NCI-H524 treated with DMSO at 0.1 percent for 48 hours (cell line): ENCODE results near the gene RAF1.
"Not testable (repeated sequence)": the region's sequence is repeated elsewhere in the genome, so short reads cannot be mapped to it uniquely, and the experiment has no call there.

ENCODE experiments used
- DNase-seq: peaks from one replicate; lab custom pipeline; 2025; lab: John Stamatoyannopoulos, UW

Gene RAF1

DNA sequence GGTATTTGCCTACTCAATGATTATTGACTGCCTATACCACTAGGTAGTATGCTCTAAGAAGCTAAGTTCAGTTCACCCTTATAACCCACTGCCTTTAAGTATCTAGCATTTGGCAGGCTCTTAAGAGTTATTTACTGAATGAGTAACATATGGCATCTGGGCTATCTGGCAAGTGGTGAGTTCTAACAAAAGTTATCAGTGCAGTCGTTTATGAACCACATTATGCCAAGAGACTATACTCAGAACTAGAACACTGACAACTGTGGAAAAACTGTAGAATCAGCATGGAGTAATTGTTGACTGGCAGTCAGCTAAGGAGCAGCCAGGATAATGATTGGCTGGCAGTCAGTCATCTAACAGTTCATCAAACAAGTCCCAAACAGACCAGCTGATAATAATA lies 25.8 kb downstream of the RAF1 start:
- DNase-seq, result peak; percentile 91

- DNase-seq, result no peak
Measured at GRCh38 chr3:12633108-12633507, 30.8 kb downstream of the RAF1 start.

- DNase-seq, result no peak
Measured at GRCh38 chr3:12632523-12632922, 31.4 kb downstream of the RAF1 start.

GRCh38 chr3:12630843-12631242 lies 33.1 kb downstream of the RAF1 start:
- not testable (repeated sequence) for DNase-seq

GRCh38 chr3:12630292-12630691 lies 33.6 kb downstream of the RAF1 start:
- no peak for DNase-seq

DNA sequence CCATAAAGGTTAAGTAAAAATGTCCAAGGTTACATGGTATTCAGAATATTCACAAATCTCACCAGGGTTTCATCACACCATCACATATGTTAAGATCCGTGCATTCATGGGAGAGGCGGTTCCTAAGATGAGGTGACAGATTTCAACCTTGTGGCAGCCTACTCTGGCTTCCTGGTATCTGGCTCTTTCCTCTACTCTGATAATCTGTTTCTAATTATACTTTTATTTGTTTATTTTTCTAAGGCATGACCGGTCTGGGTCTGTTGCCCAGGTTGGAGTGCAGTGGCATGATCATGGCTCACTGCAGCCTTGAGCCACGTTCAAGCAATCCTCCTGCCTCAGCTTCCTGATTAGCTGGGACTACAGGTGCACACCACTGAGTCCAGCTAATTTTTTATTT lies 34.4 kb downstream of the RAF1 start:
- no peak for DNase-seq

DNA sequence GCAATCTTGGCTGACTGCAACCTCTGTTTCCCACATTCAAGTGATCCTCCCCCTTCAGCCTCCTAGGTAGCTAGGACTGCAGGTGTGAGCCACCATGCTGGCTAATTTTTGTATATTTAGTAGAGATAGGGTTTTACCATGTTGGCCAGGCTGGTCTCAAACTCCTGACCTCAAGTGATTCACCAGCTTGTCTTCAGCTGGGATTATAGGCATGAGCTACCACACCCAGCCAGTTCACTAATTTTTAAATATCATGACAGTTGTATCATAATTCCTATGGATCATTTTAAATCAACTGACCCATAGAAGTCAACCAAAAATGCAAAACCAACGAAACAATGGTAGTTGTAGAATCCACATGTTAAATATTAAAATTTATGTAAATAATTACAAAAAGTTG lies 35.1 kb downstream of the RAF1 start:
- DNase-seq, result no peak

DNA sequence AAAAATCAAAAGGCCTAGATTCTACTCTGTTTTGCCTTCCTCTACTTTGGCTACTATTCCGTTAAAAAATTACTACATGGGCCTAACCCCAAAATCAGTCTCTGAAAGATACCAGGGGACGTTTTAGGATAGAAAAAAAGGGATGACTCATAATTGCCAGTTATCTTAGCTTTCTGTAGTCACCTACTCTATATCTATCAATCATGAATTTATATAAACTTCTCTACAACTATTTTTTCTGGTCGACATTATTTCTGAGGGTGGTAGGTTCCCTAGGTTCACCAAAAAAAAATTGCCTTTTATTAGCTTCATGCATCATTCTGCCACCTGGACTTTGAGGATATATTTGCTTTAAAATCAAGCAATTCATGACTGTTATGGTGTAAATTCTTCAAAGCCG lies 36.5 kb downstream of the RAF1 start:
- DNase-seq, result no peak

DNA sequence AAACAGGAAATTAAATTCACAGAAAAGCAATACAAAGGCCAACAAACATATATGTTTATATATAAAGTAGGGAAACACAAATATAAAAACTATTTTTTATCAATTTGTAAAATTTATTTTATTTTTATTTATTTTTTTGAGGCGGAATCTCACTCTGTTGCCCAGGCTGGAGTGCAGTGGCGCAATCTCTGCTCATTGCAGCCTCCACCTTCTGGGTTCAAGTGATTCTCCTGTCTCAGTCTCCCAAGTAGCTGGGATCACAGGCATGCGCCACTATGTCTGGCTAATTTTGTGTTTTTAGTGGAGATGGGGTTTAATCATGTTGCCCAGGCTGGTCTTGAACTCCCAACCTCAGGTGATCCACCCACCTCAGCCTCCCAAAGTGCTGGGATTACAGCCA lies 39.0 kb downstream of the RAF1 start:
- not testable (repeated sequence) for DNase-seq

DNA sequence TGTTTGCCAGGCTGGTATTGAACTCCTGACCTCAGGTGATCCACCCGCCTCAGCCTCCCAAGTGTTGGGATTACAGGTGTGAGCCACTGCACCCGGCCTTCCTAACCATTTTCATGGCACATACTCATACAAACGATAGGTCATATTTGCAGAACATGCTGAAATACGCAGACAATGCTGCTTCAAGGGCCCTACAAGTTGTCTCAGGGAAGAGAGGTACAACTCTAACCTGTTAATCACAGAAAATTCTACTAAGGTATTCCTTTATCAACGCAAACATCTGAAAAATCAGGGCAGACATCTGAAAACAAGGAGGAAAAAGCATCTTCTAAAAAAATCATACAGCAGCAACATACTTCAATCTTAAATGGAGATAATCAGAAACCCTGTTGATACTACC lies 39.9 kb downstream of the RAF1 start:
- DNase-seq, result no peak

DNA sequence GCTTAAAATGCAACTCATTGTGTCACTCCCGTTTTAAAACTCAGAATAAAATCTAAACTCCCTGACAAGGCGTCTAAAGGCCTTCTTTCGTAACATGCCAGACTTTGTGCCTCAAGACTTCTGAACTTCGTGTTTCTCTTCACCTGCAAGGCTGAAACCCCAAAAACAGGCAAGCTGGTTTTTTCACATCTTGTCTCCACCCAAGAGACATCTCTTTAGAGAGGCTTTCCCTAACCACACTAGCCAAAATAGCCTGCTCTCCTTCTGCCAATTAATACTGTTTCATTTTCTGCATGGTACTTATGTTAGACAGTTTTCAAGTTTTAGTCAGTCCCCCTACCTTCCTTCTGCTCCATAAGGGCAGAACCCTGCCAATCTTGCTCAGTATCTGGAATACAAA lies 41.6 kb downstream of the RAF1 start:
- no peak for DNase-seq

GRCh38 chr3:12620729-12621128 lies 43.2 kb downstream of the RAF1 start:
- no peak for DNase-seq

GRCh38 chr3:12620305-12620704 lies 43.6 kb downstream of the RAF1 start:
- no peak for DNase-seq

GRCh38 chr3:12618426-12618825 lies 45.5 kb downstream of the RAF1 start:
- DNase-seq, result no peak

- no peak for DNase-seq
Measured at GRCh38 chr3:12615266-12615665, 48.7 kb downstream of the RAF1 start.

DNA sequence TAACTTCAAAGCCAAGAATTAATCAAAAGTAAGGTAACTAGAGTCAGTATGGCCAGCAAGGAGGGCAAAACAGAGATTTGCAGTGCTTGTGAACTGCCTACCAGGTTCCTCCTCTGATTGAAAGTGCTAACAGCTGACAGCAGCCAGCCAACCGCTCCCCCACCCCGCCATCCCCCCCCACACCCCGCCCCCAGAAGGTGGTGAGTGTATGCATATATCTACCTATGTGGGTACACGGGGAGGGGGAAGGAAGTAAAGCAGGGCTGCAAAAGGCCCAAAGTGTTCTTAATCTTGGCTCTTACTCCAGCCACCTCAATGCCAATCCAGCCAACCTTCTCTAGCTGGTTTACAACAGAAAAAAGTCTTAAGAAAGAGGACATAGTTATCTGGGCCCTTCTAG lies 50.7 kb downstream of the RAF1 start:
- no peak for DNase-seq

GRCh38 chr3:12612514-12613226 lies 51.2 kb downstream of the RAF1 start:
- DNase-seq, result no peak

DNA sequence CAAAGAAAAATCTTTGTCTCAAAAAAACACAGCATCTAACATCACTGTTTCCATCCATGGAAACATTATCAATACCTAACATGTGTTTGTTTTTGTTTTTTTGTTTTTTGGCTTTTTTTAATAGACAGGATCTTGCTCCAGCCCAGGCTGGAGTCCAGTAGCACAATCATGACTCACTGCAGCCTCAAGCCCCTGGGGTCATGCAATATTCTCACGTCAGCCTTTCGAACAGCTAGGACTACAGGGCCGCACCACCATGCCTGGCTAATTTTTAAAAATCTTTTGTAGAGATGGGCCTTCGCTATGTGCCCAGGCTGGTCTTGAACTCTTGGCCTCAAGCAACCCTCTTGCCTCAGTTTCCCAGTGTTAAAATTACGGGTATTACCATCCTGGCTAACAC lies 52.8 kb downstream of the RAF1 start:
- DNase-seq, result no peak

DNA sequence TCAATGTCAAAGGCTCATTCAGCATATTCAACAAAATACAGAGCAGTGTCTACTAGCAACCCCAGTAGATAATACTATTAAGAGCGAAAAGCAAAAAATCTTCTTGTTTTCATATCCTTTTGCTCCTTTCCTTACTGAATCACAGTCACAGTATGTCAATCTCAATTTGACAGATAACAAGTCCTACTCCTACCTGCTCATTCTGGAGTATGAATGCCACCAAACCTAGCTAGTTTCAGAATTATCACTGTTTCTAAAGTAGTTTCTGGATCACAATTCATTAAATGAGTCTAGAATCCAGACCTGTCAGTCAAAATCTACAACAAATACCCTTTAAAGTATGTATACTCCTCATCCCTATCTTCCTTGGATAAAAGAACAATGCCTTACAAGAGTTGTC lies 55.5 kb downstream of the RAF1 start:
- no peak for DNase-seq

GRCh38 chr3:12603969-12604368 lies 59.9 kb downstream of the RAF1 start:
- no peak for DNase-seq

- no peak for DNase-seq
Measured at GRCh38 chr3:12601072-12601471, 62.8 kb downstream of the RAF1 start.

DNA sequence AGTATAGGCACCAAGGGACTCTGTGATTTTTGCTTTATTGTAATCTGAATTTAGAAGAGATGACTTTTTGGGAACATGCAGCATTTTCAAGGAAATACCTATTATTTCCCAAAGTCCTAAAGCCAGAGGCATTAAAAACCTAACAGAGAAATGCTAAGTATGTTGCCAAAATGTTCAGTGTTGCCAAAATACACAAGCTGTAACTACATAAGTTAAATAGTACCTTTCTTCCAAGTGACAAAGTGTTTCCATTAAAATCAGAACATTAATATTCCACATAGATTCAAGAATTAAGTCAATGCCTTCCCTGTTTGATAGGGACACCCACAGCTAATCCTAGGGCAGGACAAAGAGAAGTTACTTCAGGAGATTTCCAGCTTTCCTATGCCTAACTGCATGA lies 65.0 kb downstream of the RAF1 start:
- no peak for DNase-seq

DNA sequence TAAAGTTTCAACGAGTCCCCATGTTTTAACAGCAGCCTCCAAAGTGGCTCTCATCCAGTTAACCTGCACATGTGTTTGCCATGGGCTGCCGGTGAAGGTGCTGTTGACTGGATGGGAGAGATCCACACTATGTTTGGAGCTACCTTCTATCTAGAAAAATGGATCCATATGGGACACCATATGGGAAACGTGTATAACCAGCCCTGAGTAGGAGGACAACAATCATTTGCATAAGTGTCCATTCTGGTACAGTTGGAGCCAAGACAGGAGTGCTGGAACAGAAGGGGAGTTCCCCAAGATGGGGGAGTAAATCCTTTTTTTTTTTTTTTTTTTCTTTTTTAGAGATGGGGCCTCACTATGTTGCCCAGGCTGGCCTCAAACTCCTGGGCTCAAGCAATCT lies 70.4 kb downstream of the RAF1 start:
- peak; percentile 76 for DNase-seq

DNA sequence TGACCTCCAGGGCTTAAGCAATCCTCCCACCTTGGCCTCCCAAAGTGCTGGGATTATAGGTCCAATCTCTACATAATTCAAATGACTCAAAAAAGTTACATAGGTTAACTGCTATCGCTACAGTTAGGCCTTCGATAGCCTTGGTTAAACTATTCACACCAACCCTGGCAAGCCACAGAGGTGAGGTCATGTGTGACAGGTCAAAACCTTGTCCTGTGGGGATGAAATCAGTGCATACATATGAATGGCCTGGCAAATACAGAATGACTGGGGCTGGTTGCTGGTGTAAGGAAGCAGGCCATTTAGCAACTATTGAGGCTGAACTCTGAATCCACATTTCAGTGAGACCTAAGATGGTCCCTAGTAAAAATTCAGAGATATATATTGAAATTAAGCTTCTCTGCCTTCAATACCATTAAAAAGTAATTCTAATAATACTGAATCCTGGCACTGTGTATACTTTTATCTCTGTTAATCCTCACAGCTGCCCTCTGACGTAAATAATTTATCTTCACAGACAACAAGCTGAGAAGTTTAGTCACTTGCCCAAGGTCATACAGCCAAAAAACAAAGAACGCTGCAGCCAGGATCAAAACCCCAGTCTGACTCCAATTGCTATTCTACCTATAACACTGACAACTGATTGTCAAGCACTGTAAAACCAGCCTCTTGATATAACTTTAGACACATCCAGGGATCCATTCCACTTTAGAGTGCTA lies 71.8 kb downstream of the RAF1 start:
- no peak for DNase-seq
